Measurements from ENCODE around the gene FBXO24. TPM values are rescaled to one million over a fixed set of nuclear protein-coding genes. Genes with fewer than 3 reads are reported as not detected.

FBXO24 gene
- total and polyA plus RNA-seq, 7 donors = 0.27 to 2.8 (median 0.83) TPM; not detected in 1

DNA sequence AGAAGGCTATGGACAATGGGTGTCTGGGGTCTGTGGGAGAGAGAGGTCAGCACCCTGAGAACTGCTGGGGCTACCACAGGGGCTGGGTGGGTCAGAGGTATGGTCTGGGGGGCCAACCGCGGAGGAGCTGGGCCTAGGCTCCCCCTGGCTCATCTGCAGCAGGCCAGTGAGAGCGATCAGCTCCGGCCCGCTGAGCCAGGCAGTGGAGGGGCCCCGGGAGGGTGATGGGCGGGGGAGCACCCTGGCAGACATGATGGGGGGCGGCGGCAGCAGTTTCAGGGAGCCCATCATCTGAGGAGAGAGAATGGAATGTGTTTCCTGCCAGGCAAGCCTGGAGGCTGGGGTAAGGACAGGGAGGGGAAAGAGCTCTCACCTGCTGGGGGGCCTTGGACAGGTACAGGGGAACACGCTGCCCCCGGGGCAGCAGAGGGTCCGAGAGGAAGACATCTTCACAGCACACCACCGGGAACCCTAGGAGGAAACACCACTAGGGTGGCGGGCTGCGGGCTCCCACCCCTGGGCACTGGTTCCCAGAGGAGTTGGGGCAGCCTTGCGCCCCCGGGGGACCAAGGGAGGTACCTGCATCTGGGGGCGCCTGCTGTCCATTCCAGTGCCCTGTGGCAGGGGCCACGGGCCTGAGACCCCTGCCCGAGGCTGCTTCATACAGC, 13.7 kb upstream of the FBXO24 start:
- Histone ChIP-seq H3K4me3 (no peak overlapping the region), H3K36me3 (peaks cover 14 to 41% (median 32%) of the 10 kb centered on the region in 4 donors), H3K9me3 (no peaks in the 10 kb centered on the region), H3K27me3 (peaks cover 0 to 57% (median 2%) of the 10 kb centered on the region in 3 donors), H3K27ac (no peak overlapping the region), H3K4me1 (peaks cover 2 to 14% (median 12%) of the 10 kb centered on the region in 4 donors)
- no peak for DNase-seq
- TF ChIP-seq EP300 (IDR thresholded peaks at IDR 0.05) (no peak), POLR2AphosphoS5 (IDR thresholded peaks at IDR 0.05) (no peak), POLR2A (IDR thresholded peaks at IDR 0.05) (no peak)
- TF ChIP-seq, protein P1, sequence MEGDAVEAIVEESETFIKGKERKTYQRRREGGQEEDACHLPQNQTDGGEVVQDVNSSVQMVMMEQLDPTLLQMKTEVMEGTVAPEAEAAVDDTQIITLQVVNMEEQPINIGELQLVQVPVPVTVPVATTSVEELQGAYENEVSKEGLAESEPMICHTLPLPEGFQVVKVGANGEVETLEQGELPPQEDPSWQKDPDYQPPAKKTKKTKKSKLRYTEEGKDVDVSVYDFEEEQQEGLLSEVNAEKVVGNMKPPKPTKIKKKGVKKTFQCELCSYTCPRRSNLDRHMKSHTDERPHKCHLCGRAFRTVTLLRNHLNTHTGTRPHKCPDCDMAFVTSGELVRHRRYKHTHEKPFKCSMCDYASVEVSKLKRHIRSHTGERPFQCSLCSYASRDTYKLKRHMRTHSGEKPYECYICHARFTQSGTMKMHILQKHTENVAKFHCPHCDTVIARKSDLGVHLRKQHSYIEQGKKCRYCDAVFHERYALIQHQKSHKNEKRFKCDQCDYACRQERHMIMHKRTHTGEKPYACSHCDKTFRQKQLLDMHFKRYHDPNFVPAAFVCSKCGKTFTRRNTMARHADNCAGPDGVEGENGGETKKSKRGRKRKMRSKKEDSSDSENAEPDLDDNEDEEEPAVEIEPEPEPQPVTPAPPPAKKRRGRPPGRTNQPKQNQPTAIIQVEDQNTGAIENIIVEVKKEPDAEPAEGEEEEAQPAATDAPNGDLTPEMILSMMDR (IDR thresholded peaks at IDR 0.05) = no peak
- intact Hi-C loops (cut with DNase I) = no loop called here
- WGBS, 2 donors = 87% methylated on average over 20 of the region's 20 CpGs

DNA sequence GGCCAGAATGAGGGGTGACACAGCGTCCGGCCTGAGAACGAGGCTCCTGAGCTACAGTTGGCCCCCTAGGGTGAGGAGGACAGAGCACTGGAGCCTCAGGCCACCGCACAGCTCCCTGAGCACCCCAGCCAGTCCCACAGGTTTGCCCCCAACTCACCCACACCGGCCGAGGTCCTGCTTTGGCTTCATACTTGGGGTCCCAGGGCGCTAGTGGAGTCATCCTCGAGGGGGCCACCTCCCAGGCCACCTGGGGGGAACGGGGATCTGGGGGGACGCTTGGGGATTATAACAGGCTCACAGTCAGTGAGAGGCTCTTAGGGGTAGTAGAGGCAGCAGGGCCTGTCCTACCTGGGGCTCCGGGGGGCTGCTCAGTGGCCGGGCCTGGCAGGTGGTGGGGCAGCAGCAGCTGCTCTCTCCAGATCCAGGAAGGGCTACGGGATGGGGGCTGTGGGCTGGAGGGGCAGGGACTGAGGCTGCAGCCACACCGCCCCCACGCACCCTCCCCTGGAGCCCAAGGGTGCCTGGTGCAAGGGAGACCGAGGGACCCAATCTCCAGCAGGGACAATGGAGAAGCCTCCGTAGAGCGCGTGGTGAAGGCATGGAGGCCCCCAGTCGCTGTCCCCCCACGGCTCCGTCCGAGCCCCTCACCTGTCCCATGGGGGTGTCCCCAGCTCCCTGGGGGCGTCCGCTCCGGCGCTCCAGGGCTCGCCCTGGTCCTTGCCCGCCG, 13.0 kb upstream of the FBXO24 start:
- Histone ChIP-seq H3K27ac (no peak overlapping the region), H3K9me3 (no peaks in the 10 kb centered on the region), H3K27me3 (peaks cover 0 to 57% (median 2%) of the 10 kb centered on the region in 3 donors), H3K36me3 (peaks cover 21 to 48% (median 39%) of the 10 kb centered on the region in 4 donors), H3K4me3 (no peak overlapping the region), H3K4me1 (peaks cover 2 to 14% (median 12%) of the 10 kb centered on the region in 4 donors)
- no peak for DNase-seq
- intact Hi-C loops (cut with DNase I) = no loop called here
- TF ChIP-seq POLR2AphosphoS5 (IDR thresholded peaks at IDR 0.05) = no peak
- TF ChIP-seq, protein P1 (IDR thresholded peaks at IDR 0.05) = no peak
- TF ChIP-seq EP300 (IDR thresholded peaks at IDR 0.05) = no peak
- 95% methylated on average over 30 of the region's 30 CpGs for WGBS, 2 donors

DNA sequence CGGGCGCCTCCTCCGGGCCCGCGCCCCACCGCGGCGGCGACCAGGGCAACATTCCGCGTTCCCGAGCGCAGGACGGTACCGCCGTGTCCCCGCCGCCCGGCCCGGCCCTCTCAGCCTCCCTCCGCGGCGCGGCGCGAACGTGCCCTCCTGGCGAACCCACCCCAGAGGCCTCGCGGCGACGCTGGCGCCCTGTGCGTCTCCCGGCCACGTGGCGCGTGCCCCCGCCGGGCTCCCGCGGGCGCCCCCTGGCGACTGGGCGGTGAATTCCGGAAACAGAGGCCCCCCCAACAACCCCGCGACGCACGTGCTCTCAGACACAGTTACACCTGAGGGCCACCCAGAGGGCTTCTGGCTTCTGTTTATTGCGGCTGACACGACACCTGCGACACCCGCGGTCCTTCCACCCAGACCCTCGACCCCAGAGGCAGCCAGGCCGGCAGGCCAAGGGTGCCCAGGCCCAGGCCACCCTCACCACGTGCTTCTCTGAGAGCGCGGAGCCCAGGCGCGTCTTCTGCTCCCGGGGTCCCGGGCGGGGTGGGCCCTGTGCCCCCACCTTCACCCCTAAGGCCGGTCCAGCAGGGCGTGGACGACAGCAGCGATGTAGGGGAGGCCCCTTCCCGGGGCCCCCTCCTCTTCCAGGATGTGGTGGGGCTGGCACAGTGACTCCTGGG, 12.3 kb upstream of the FBXO24 start, which contains the start of gene SAP25:
Gene SAP25 (minus strand): TSS at position 210 of the 671 bp plus-strand sequence. CDS start 158 bp downstream, at position 52.
- intact Hi-C loops (cut with DNase I) = no loop called here
- H3K27me3 ChIP-seq = peaks cover 0 to 57% (median 2%) of the 10 kb centered on the region in 3 donors
- 95% methylated on average over 70 of the region's 70 CpGs for WGBS, 2 donors

More for the DNA sequence above, 12.3 kb upstream of the FBXO24 start, which contains the start of gene SAP25:
- Histone ChIP-seq H3K9me3 (no peaks in the 10 kb centered on the region), H3K27ac (no peak within 1 kb of the TSS), H3K4me3 (no peak within 1 kb of the TSS), H3K4me1 (peaks cover 2 to 14% (median 12%) of the 10 kb centered on the region in 4 donors), H3K36me3 (peaks cover 25 to 55% (median 46%) of the 10 kb centered on the region in 4 donors)
- no peak for DNase-seq
- TF ChIP-seq POLR2AphosphoS5 (IDR thresholded peaks at IDR 0.05) (no peak), POLR2A (IDR thresholded peaks at IDR 0.05) (no peak), EP300 (IDR thresholded peaks at IDR 0.05) (no peak)
- TF ChIP-seq, protein P1 (IDR thresholded peaks at IDR 0.05) = no peak
